HG03025 (cell line): ENCODE data around the gene GABRB3.

ENCODE experiments used
- ATAC-seq: cut with Tn5 transposase; IDR thresholded peaks from one replicate; pipeline ENCODE4 v1.9.1; 2021; ENCODE audit warnings: mild to moderate bottlenecking, moderate library complexity; ENCODE audit not compliant: unreplicated experiment, low FRiP score

Gene GABRB3

DNA sequence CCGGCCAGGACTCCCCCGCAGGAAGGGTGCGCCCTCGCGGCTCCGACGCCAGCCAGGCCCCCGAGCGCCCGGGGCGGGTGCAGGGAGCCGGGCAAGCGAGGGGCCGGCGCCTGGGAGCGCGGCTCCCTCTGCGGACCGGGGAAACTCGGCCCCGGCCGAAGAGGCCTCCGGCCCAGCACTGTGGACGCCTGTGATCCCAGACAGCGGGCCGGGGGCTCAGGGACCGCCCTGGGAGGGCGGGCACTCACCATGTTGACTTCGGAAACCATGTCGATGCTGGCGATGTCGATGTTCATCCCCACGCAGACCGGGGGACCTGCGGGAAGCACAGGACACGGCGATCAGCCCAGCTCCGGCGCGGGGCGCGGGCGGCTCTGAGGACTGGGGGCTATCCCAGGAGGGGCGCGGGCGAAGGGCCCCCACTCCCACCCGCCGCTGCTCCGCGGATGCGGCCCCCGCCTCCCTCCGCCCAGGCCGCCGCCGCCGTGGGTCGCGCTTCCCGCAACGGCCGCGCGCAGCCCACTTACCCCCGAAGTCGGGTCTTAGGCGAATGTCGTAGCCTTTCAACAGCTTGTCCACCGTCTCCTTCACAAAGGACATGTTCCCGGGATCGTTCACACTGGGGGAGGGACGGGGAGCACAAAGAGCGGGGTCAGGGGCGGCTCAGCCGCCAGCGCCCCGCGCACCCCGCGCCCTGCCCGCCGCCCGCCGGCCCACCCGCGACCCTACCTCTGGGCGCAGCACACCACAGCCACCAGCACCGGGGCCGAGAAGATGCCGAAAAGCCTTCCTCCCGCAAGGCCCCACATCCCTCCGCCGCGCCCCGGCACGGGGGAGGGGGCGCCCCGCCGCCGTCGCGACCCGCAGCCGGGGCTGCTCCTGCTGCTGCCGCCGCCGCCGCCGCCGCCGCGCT, at the start of gene GABRB3:
Gene GABRB3, minus strand, starts transcription at position 913 of the 913 bp plus-strand sequence.
- ATAC-seq: no peak

DNA sequence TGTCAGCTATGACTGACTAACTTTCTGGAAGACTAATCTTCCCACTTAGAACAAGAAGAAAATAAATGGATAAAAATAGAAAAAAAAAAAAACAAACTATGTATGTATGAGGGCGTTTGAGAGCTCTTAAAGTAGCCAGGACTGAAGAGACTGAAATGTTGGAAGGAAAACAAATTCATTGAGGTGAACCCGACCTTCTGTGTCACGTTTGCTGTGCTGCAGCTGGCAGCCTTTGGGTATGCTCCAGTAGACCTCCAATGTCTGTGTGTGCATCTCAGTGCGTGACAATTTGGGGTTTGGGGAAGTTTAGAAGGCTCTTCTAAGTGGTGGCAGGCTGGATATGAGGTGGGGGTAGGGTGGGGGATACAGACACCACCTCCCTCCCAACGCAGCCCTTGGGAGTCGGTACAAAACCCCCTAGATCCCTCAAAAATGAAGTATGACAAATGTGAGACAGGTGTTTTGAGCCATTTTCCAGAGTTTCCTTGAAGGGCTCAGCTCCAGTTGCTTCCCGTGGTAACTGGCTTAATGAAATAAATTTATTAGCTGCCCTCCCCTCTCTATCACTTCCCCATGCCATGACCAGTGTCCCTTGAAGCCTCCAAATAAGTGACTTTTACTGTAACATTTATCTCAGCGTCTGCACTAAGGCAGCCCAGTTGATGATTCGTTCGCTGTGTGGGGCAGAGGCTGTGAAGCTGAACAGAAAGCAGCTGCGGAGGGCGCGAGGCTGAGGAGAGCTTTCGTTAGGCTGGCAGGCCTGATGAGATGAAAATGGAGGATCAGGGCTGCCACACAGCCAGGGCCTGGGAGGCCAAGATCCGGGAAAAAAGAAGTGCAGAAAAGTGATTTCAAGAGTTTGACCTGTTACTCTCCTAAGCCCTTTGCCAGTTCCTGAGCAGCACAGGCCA, 34.9 kb upstream of the GABRB3 start:
- ATAC-seq: no peak

DNA sequence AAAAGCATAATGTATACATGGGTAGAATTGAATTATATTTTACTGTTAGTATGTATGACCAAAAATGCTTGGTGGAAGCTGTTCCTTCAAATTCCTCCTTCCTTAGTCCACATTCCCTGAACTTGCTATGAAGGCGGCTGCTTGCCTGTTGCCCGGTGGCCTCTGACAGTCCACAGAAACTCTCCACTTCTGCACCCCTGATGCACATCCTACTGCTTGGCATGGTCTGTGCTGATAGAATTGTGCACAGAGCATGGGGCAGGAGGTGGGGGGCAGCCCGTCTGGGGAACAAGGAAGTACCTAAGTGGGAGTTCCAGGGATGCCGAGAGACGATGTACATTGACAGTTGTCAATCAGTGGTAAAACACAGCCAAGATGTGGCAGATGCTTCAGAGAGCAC, 33.7 kb upstream of the GABRB3 start:
- no peak for ATAC-seq

DNA sequence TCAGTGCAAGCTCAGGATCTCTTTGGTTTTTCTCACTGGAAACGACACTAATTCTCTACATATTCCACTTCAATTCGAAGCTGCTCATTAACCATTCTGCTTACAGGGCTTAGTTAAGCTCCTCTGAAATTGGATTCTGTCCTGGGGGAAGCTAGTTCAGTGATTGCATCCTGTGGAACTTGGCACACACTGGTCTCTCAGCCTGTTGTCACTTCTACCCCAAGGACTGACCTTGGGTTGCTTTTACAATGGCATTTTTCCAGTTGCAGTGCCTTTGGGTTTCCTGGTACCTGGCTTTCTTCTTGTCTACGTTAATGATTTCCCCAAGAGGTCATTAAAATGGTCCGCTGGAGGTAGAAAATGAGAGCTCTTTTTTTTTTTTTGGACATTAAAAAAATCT, 33.3 kb upstream of the GABRB3 start:
- ATAC-seq: no peak

DNA sequence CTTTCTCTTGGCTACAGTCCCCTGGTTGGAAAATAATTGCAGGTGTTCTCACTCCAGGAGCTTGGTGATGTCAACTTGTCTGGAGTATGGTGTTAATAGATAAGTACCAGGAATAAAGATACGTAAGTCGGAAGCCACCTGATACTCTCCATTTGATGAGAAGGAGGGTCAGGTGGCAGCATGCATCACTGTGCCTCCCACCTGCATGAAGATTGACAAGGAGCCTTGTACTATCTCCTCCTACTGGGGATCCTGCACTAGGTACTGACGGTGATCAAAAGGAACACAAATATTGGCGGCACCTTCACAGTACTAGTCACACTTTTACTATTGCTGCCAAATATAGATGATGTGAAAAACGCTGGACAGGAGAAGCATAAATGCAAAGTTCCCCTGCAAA, 32.6 kb upstream of the GABRB3 start:
- no peak for ATAC-seq

DNA sequence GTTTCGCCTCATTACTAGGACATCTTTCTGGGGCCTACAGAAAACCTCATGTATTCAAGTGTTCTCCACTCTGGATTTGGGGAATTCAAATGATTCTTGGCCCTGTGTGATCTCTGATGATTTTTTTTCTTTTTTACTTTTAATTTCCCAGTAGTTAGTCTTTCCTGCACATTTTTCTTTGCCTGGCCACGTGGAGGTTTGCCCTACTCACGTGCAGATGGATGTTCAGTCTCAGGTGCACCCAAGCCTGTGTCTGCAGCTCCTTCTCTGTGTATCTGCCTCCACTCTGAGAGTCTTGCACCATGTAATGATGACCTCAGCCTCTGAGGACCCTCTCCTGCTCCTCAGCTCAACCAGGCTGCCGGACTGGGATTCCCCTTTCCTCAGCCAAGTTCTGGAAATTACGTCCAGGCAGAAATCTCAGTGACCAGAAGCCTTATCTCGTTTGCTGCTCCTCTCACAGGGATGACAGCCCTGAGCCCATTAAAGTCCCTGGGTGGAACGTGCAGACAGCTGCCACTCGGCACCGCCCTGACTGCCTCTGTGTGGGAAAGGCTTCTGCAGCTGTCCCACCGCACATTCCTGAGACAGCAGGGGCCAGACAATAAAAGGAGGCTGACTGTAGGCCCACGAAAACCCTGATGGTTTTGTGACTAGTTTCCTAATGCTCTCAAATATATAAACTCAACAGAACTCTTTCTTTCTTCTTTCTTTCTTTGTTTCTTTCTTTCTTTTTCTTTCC, 31.4 kb upstream of the GABRB3 start:
- no peak for ATAC-seq

DNA sequence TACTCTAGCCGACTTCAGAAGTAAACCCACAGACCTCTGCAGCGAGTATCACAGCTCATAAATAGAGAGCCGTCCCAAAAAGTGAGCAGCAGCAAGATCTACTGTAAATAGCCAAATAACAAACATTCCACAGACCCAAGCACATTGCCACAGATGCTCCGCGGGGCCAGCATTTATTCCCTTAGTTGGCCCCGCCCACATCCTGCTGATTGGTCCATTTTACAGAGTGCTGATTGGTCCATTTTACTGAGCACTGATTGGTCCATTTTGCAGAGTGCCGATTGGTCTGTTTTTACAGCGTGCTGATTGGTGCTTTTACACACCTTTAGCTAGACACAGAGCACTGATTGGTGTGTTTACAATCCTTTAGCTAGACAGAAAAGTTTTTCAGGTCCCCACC, 17.3 kb upstream of the GABRB3 start:
- ATAC-seq: no peak

DNA sequence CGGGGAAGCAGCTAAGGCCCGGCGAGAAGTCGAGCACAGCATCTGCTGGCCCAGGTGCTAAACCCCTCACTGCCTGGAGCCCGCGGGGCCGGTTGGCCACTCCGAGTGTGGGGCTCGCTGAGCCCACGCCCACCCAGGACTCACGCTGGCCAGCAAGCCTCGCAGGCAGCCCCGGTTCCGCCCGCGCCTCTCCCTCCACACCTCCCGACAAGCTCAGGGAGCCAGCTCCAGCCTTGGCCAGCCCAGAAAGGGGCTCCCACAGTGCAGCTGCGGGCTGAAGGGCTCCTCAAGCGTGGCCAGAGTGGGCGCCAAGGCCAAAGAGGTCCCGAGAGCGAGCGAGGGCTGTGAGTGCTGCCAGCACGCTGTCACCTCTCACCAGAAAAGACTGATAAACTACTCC, 8.9 kb upstream of the GABRB3 start:
- ATAC-seq: no peak

DNA sequence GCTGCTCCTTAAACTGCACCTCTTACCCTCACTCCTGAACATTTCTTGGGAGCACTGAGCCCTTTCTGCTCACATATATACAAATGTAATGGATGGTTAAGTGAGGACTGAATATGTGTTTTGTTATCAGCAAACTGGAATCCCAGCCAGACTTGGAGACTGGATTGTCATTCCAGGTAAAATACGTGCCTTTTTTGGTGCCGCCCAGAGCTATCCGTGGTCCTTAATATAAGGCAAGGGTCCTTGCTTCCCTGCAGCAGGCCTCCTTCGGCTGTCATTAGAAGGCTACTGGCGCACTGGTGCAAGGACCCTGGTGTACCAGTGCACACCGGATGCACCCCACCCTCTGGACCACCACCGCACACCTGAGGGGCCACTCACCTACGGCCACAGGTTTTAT, 1.1 kb upstream of the GABRB3 start:
- no peak for ATAC-seq

DNA sequence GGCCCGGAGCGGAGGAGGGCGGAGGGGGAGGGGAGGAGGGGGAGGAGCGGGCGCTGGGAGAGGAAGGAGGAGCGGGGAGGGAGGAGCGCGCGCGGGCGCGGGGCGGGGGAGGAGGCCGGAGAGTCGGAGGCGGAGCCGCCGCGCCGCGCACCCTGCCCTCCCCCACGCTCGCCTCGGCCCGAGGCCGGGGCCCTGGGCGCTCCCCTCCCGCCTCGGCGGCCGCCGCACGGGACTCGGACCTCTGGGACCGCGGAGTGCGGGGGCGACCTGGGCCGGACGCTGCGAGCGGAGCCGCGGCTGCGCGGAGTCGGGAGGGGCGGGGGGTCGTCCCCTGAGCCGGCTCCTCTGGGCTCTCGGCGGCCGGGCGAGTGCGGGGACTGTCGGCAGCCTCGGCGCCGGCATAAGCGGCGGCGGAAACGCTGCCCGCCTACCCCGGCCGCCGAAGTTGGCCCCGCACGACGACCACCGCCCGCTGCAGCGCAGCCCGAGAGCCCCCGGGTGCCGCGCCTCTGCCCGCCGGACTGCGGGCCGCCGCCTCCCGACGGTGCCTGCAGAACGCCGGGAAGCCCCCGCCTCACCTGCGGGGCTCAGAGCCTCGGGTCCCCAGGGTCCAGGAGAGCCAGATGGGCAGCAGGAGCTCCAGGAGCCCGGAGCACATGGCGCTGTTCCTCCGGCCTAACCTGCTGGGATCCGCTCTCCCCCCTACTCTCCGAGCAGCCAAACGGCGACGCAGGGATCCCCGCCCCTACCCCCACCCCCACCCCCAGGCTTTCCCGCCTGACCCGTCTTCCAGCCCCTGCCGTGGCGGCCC, 406 bp upstream of the GABRB3 start:
- ATAC-seq: no peak

DNA sequence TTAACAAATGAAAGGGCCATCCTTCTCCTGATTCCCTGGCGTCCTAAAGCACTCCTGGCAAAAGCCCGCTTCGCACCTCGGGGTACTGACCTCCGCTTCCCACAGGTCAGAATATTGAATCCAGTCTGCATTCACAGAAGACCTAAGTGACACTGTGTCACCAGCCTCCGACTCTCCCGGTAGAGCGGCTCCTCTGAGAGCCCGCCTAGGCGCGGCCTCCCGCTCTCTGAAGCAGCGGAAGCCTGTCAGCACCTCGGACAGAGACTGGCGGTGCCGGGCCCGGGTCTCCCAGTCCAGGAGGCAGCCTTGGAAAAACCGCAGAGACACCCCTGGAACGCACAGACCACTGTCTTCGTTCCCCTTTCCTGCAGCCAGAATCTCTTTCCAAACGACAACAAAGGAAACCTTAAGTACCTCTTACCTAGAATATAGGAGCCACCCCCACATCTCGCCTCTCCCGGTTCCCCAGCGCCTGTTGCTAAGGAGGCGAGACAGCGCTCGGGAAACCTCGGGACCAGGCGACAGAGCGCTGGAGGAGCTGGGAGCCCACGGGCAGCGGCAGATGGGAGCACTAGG, 1.2 kb downstream of the GABRB3 start:
- no peak for ATAC-seq

DNA sequence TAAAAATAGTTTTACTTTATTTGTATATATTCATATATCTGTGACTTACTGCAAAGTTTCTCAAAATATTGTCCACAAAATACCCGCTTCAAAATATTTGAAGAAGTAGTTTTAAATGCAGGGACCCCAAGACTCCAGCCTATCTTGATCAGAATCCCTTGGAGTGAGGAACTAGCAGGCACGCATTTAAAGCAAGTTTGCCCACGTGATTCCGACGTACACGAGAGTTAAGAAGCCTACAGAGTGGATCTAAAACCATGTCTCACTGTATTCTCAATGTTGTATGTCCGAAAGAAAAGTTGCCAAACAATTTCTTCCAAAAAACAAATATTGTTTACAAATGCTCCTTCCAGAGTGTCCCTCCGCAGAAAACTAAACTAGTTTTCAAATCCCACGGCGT, 1.7 kb downstream of the GABRB3 start:
- no peak for ATAC-seq

DNA sequence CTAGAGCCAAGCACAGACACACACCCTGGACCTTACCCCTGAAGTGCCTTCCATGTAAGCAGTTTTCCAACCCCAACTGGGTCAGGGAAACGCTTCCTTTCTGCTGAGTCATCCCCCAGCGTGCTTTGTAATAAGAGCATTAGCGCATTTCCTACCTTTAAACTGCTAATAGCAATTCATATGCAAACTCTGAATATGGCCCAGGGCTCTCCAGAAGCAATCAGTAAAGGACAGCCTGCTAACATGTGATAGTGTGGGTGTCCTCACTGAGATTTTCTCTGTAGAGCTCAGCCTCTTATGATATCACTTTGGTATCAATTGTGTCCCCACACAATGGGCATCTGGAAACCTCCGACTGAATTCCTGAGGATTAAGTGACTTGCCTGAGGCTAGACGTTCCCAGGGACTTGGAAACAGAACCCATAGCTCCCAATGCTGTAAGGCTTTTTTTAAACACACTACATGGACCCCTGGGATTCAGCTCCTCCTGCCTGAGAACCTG, 5.6 kb downstream of the GABRB3 start:
- no peak for ATAC-seq

DNA sequence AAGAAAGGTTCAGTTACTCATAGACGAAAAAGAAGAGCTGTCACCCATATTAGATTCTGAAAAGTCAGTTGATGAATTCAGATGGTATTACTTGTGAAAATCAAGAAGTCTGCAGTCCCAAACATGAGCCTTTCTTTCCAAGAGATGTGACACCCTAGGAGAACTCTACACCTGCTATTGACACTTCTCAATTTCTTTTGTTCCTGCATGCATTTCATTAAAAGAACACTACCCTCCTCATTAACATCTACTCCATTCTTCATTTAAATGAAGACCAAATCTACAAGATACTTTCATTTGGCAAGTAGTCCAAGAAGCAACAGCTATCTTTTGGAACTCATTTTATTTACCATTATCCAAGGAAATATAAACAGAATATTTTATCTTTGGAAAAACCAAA, 6.6 kb downstream of the GABRB3 start:
- no peak for ATAC-seq

DNA sequence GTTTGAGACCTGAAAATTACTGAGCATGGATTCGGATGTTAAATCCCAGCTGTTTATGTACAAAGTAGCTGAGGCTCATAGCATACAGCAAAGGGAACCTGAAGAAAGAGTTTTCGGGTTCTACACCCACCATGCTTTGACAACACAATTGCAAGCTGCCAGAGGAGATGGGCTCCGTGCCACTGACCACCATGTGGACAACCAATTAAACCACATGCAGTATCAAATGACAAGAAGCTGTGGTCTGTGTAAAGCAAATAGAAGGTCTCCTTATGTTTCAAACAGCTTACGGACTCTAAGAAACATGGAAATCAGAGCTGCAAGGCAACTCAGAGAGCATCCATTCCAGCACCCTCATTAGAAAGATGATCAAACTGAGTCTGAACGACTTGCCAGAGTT, 12.9 kb downstream of the GABRB3 start:
- ATAC-seq: no peak

DNA sequence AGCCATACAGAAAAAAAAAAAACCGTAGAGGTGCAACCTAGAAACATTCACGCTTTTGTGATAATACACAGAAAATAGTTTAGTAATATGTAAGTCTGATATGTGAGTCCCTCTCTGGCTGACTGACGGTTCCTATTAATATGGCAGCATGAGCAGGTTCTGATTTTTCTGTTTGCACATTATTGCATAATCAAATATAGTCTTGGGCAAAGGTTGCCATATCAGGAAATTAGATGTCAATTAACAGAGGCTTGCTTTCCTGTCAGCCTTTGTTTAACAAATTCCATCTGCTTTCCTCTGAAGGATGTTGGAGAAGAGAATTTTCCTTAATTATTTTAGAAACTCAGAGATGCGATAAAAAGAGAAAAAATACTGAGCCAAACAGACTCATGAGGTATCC, 14.8 kb downstream of the GABRB3 start:
- ATAC-seq: no peak

DNA sequence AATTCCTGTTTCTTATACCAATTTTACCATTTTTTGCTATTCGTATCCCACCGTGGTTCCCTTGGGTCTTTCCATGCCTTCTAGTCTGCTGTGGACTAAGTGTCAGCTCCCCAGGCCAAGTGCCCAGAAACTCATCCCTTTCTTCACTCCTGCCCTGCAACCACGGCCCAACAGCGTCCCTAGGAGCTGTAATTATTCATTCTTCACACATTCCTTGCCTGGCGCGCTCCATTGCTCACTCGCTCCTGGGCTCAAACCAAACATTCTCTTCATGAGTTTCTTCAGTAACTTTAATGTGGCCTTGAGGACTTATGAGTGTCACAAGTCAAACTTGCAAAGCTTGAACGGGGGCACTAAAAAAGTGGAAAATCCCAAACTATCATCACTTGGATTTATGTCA, 15.7 kb downstream of the GABRB3 start:
- ATAC-seq: no peak

DNA sequence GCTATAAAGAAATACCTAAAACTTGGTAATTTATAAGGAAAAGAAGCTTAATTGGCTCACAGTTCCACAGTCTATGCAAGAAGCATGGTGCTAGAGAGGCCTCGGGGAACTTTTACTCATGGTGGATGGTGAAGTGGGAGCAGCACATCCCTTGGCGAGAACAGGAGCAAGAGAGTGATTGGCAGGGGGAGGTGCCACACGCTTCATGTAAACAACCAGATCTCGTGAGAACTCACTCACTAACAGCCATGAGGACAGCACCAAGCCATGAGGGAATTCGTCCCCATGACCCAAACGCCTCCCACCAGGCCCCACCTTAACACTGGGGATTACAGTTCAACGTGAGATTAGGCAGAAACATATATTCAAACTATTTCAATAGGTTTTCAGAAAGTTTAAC, 28.0 kb downstream of the GABRB3 start:
- no peak for ATAC-seq

DNA sequence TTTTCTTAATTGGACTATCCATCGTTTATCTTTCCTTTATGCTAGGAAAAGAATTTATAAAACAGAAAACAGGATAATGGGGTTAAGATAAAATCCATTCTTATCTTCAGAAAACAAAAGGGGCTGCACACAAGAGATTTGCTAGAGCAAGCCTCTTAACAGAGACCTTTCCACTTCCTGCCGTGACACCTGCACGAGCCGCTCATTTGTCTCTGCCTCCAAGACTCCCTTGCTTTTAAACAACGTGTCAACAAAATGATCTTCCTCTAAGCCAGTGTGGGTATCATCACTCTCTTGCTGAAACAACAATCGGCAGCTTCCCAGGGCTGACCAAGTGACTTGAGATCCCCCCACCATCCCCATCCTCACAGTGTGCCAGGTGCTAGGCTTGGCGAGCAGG, 33.1 kb downstream of the GABRB3 start:
- ATAC-seq: no peak

DNA sequence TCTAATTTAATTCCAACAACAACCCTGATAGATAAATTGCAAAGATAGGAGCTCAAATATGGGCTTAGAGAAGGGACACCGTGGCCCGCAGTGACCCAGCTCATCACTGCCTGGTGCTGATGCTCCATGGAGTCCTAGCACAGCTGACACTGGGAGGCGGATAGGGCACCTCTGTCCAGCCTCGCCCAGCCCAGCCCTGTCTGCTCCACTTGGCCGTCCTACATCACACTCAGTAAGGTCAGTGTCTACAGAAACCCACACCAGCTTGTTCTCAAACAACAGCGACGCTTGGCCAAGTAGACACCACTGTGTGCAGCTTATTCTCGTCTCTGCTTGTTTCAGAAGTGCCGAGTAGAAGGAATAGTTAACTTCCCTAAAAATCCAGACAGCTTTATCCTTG, 33.9 kb downstream of the GABRB3 start:
- no peak for ATAC-seq
